ENCODE measurements around the gene TLK2.
"Not testable (repeated sequence)": the region's sequence is repeated elsewhere in the genome, so short reads cannot be mapped to it uniquely, and the experiment has no call there.

Gene TLK2

DNA sequence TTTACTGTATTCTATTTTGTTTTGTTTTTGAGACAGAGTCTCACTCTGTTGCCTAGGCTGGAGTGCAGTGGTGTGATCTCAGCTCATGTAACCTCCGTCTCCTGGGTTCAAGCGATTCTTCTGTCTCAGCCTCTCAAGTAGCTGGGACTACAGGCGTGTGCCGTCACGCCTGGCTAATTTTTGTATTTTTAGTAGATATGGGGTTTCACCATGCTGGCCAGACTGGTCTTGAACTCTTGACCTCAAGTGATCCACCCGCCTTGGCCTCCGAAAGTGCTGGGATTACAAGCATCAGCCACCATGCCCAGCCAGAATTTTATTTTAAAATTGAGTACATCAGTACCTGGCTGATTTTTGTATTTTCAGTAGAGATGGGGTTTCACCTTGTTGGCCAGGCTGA, 15.4 kb downstream of the TLK2 start:
- not testable (repeated sequence) for H3K4me2 ChIP-seq

DNA sequence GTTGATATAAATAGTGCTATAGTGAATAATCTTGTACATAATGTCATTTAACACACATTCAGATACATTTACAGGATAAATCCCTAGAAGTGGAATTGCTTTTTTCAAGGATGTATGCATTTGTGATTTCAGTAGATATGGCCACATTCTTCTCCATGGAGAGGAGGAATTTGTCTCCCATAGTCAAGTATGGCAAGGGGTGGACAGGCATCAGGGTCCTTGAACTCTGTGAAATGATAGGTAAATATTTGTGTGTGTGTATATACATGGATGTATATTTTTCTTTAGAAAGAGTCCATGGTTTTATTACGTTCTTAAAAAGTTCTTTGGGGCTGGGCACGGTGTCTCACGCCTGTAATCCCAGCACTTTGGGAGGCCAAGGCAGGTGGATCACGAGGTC, 17.7 kb downstream of the TLK2 start:
- H3K4me3 ChIP-seq; H3K27me3 ChIP-seq; H3K9ac ChIP-seq; H3K9me3 ChIP-seq (replicated peaks in 1 of 11); H3K27ac ChIP-seq; H3K4me1 ChIP-seq; H3K4me2 ChIP-seq: not testable (repeated sequence)
- H4K20me1 ChIP-seq = peaks cover 53 to 97% (median 90%) of the 10 kb centered on the region in 11 experiments; a peak in 20 of 22 replicates
- H3K36me3 ChIP-seq = peaks cover 8 to 48% (median 32%) of the 10 kb centered on the region in 11 experiments; a peak in 20 of 22 replicates

More for the DNA sequence above, 15.4 kb downstream of the TLK2 start:
- H3K4me1 ChIP-seq = peaks cover 0 to 12% (median 3%) of the 10 kb centered on the region in 10 experiments; a peak in 4 of 20 replicates
- not testable (repeated sequence) for H3K27me3 ChIP-seq; H3K27ac ChIP-seq; H3K4me3 ChIP-seq; H3K9me3 ChIP-seq (replicated peaks in 1 of 11); H3K9ac ChIP-seq
- H3K36me3 ChIP-seq = peaks cover 15 to 64% (median 43%) of the 10 kb centered on the region in 11 experiments; a peak in 21 of 22 replicates
- H4K20me1 ChIP-seq = peaks cover 64 to 100% (median 95%) of the 10 kb centered on the region in 11 experiments; a peak in 21 of 22 replicates

DNA sequence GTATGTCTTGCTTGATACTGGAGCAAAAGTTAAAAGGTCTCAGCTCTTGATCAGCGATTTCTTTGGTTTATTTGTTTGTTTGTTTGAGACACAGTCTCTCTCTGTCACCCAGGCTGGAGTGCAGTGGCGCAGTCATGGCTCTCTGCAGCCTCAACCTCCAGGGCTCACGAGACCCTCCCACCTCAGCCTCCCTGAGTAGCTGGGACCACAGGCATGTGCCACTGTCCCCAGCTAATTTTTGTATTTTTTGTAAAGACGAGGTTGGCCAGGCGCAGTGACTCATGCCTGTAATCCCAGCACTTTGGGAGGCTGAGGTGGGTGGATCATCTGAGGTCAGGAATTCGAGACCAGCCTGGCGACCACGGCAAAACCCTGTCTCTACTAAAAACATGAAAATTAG, 20.2 kb downstream of the TLK2 start:
- H3K4me2 ChIP-seq; H3K27ac ChIP-seq; H3K9ac ChIP-seq; H3K4me3 ChIP-seq; H3K27me3 ChIP-seq; H3K9me3 ChIP-seq (replicated peaks in 1 of 11); H3K4me1 ChIP-seq: not testable (repeated sequence)
- peaks cover 43 to 96% (median 78%) of the 10 kb centered on the region in 11 experiments; a peak in 20 of 22 replicates for H4K20me1 ChIP-seq
- peaks cover 0 to 26% (median 15%) of the 10 kb centered on the region in 11 experiments; a peak in 12 of 22 replicates for H3K36me3 ChIP-seq

DNA sequence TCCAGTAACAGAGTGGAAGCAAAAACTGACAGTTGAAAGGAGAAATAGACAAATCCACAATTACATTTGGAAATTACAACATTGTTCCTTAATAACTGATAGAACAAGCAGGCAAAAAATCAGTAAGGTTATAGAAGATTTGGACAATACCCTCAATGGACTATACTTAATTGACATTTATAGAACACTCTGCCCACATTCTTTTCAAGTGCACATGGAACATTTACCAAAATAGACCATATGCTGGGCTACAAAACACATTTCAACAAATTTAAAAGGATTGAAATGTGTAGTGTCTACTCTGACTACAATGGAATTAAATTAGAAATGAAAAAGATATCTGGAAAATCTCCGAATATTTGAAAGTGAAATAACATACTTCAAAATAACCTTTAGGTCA, 21.8 kb downstream of the TLK2 start:
- not testable (repeated sequence) for H3K27me3 ChIP-seq; H3K4me3 ChIP-seq; H3K9ac ChIP-seq; H3K4me2 ChIP-seq; H3K9me3 ChIP-seq (replicated peaks in 1 of 11); H3K27ac ChIP-seq; H3K4me1 ChIP-seq
- Histone ChIP-seq H4K20me1 (peaks cover 39 to 96% (median 79%) of the 10 kb centered on the region in 11 experiments; a peak in 20 of 22 replicates), H3K36me3 (peaks cover 0 to 26% (median 10%) of the 10 kb centered on the region in 11 experiments; a peak in 16 of 22 replicates)

DNA sequence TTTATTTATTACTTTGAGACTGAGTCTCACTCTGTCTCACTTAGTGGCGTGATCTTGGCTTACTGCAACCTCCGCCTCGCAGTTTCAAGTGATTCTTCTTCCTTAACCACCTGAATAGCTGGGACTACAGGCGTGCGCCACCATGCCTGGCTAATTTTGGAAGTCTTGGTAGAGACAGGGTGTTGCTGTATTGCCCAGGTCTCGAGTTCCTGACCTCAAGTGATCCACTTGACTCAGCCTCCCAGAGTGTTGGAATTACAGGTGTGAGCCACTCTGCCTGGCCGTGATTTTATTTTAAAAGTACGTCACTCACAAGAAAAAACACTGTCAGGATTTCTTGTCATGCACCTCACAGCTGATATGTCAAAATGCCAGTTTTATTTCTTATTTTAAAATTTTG, 26.2 kb downstream of the TLK2 start:
- not testable (repeated sequence) for H3K9ac ChIP-seq; H3K4me1 ChIP-seq; H3K27ac ChIP-seq; H3K27me3 ChIP-seq; H3K4me2 ChIP-seq; H3K9me3 ChIP-seq (replicated peaks in 1 of 11); H3K4me3 ChIP-seq
- Histone ChIP-seq H3K36me3 (peaks cover 0 to 19% (median 8%) of the 10 kb centered on the region in 11 experiments; a peak in 12 of 22 replicates), H4K20me1 (peaks cover 38 to 95% (median 75%) of the 10 kb centered on the region in 11 experiments; a peak in 21 of 22 replicates)

DNA sequence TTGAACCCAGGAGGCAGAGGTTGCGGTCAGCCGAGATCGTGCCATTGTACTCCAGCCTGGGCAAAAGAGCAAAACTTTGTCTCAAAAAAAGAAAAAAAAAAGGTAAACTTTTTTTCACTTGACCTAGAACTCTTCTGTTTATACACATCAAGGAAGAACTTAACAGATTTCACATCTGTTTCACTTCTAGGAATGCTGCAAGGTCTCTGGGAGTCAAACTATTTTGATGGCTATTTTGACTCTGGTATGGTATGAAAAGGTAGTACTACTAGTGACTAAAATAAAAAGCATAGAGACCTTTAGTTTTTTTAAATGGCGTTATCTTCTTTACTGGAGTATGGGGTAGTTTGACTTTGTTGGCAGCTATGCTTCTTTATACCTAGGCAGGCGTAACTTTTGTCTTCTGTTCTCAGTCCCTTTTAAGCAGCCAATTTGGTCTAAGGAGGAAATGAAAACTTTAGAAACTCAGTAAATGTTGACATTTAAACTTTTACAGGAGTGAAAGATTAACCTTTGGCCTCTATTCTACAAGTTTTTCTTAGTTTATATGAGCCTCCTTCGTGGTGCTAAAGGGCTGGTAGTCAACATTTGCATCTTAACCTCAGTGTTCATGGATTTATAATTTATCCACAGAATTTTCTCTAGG, 28.7 kb downstream of the TLK2 start:
- not testable (repeated sequence) for H3K27ac ChIP-seq; H3K9ac ChIP-seq; H3K27me3 ChIP-seq; H3K4me1 ChIP-seq; H3K9me3 ChIP-seq (replicated peaks in 1 of 11); H3K4me3 ChIP-seq; H3K4me2 ChIP-seq
- peaks cover 0 to 20% (median 9%) of the 10 kb centered on the region in 11 experiments; a peak in 11 of 22 replicates for H3K36me3 ChIP-seq
- H4K20me1 ChIP-seq = peaks cover 61 to 98% (median 84%) of the 10 kb centered on the region in 11 experiments; a peak in 21 of 22 replicates

DNA sequence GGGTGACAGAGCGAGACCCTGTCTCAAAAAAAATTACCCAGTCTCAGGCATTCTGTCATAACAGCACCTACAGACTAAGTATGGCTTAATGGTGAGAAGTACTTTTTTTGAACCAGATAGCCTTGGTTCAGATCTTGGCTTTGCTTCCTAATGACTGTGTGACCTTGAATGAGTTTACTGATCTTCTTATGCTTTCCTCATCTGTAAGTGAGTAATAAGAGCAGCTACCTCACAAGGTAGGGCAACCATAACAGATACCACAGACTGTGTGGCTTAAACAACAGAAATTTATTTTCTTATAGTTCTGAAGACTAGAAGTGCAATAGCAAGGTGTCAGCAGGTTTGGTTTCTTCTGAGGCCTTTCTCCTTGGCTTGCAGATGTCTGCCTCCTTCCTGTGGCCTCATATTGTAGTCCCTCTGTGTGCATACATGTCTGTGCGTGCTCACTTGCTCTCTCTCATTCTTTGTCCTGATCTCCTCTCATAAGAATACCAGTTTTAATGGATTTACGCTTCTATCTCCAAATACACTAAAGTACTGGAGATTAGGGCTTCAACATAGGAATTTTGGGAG, 31.7 kb downstream of the TLK2 start:
- H3K9ac ChIP-seq; H3K9me3 ChIP-seq (replicated peaks in 1 of 11): not testable (repeated sequence)
- peaks cover 64 to 98% (median 92%) of the 10 kb centered on the region in 11 experiments; a peak in 21 of 22 replicates for H4K20me1 ChIP-seq

DNA sequence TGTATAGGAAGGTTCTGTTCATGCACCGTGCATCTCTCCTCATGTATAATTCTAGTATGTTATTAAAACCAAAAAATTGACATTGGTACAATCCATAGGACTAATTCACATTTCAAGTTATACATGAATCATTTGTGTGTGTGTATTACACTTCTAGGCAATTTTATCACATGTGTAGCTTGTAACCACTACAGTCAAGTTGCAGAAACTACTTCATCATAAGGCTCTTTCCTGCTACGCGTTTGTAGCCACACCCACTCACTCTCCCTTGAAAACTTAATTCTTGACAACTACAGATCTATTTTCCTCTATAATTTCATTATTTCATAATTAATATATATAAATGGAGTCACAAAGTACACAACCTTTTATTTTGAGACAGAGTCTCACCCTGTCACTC, 32.4 kb downstream of the TLK2 start:
- H3K9me3 ChIP-seq (replicated peaks in 1 of 11) = peaks cover 0 to 14% (median 4%) of the 10 kb centered on the region in 11 experiments; a peak in 6 of 22 replicates
- not testable (repeated sequence) for H3K27ac ChIP-seq, H3K4me2 ChIP-seq, H3K4me3 ChIP-seq, H3K27me3 ChIP-seq, H3K9ac ChIP-seq, H3K4me1 ChIP-seq
- H3K36me3 ChIP-seq = peaks cover 0 to 28% (median 18%) of the 10 kb centered on the region in 11 experiments; a peak in 17 of 22 replicates
- peaks cover 59 to 98% (median 91%) of the 10 kb centered on the region in 11 experiments; a peak in 21 of 22 replicates for H4K20me1 ChIP-seq

More for the DNA sequence above, 31.7 kb downstream of the TLK2 start:
- not testable (repeated sequence) for H3K4me1 ChIP-seq, H3K27ac ChIP-seq, H3K27me3 ChIP-seq, H3K4me3 ChIP-seq
- peaks cover 0 to 23% (median 14%) of the 10 kb centered on the region in 11 experiments; a peak in 16 of 22 replicates for H3K36me3 ChIP-seq
- H3K4me2 ChIP-seq = 0 out of 22 replicates have a peak overlapping the region, but pooled peaks of 1 of the 11 experiments have one; percentile 16

DNA sequence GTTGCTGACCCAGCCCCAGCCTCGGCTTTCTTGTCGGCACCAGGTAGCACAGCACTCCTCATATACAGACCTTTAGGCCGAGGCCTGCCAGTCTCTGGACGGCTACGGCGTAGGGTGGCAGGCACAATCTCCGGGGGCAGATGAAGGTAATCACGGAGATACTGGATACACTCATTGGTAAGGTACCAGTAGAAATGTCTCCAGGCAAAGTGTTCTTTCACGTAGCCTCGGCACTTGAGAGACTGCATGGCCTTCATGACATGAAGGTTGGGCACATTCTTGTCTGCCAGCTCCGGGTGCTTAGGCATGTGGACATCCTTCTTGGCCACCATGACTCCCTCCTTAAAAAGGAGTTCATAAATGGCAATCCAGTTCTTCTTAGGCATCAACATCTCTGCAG, 37.8 kb downstream of the TLK2 start:
- H3K4me1 ChIP-seq, H3K4me2 ChIP-seq, H3K27me3 ChIP-seq, H3K27ac ChIP-seq, H3K4me3 ChIP-seq, H3K9ac ChIP-seq: not testable (repeated sequence)
- Histone ChIP-seq H3K9me3 (replicated peaks in 1 of 11) (peaks cover 0 to 15% (median 9%) of the 10 kb centered on the region in 11 experiments; a peak in 9 of 22 replicates), H4K20me1 (peaks cover 41 to 99% (median 92%) of the 10 kb centered on the region in 11 experiments; a peak in 20 of 22 replicates), H3K36me3 (peaks cover 24 to 49% (median 36%) of the 10 kb centered on the region in 11 experiments; a peak in 21 of 22 replicates)

DNA sequence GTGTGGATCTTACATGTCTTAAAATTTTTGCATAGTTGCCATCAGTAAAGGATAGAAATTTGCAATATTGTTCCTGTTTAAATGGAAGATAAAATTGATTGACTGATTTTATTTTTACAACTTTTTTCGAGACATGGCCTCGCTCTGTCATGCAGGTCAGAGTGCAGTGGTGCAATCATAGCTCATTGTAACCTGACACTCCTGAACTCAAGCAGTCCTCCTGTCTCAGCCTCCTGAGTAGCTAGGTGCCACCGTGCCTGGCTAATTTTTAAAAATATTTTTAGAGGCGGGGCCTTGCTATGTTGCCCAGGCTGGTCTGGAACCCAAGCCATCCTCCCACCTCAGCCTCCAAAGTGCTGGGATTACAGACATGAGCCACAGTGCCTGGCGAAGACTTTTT, 42.7 kb downstream of the TLK2 start:
- H3K4me1 ChIP-seq = peaks cover 0 to 17% (median 0%) of the 10 kb centered on the region in 10 experiments; a peak in 2 of 20 replicates
- H4K20me1 ChIP-seq = peaks cover 18 to 82% (median 52%) of the 10 kb centered on the region in 11 experiments; a peak in 19 of 22 replicates
- not testable (repeated sequence) for H3K27me3 ChIP-seq; H3K4me3 ChIP-seq; H3K27ac ChIP-seq; H3K9ac ChIP-seq; H3K4me2 ChIP-seq; H3K9me3 ChIP-seq (replicated peaks in 1 of 11)
- H3K36me3 ChIP-seq = peaks cover 29 to 72% (median 53%) of the 10 kb centered on the region in 11 experiments

DNA sequence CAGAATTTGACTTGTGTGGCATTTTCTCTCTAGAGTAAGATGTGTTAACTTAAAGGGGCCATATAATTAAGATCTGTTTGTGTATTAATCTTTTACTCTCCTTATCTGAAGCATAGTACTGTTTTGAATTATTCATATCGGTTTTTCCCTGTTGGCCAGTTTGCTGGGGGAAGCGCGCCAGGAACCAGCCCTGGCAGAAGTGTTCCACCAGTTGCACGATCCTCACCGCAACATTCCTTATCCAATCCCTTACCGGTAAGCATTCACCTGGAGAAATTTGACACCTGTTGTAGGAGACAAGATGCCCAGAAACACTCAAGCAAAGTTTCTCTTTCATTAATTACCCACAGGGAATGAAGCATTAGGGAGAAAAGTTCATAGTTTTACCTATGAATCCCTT, 45.5 kb downstream of the TLK2 start:
- H3K9me3 ChIP-seq (replicated peaks in 1 of 11); H3K27me3 ChIP-seq; H3K27ac ChIP-seq; H3K4me3 ChIP-seq; H3K9ac ChIP-seq; H3K4me2 ChIP-seq: not testable (repeated sequence)
- Histone ChIP-seq H4K20me1 (peaks cover 8 to 64% (median 28%) of the 10 kb centered on the region in 11 experiments; a peak in 18 of 22 replicates), H3K4me1 (peaks cover 0 to 23% (median 0%) of the 10 kb centered on the region in 10 experiments; a peak in 2 of 20 replicates), H3K36me3 (peaks cover 40 to 90% (median 58%) of the 10 kb centered on the region in 11 experiments)

DNA sequence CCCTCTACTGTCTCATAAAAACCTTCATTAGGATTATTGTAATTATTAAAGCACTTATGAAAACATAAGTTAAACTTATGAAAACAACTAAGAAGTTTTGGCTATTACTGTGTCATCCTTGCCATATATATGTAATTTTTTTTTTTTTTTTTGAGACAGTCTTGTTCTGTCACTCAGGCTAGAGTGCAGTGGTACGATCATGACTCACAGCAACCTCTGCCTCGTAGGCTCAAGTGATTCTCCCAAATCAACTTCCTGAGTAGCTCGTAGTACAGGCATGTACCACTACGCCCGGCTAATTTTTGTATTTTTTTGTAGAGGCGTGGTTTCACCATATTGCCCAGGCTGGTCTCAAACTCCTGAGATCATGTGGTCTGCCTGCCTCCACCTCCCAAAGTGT, 46.7 kb downstream of the TLK2 start:
- not testable (repeated sequence) for H3K4me3 ChIP-seq; H3K4me2 ChIP-seq; H3K27me3 ChIP-seq; H3K9me3 ChIP-seq (replicated peaks in 1 of 11); H3K9ac ChIP-seq; H3K27ac ChIP-seq
- peaks cover 4 to 59% (median 16%) of the 10 kb centered on the region in 11 experiments; a peak in 18 of 22 replicates for H4K20me1 ChIP-seq
- peaks cover 48 to 94% (median 67%) of the 10 kb centered on the region in 11 experiments for H3K36me3 ChIP-seq
- H3K4me1 ChIP-seq = peaks cover 0 to 23% (median 0%) of the 10 kb centered on the region in 10 experiments; a peak in 2 of 20 replicates

DNA sequence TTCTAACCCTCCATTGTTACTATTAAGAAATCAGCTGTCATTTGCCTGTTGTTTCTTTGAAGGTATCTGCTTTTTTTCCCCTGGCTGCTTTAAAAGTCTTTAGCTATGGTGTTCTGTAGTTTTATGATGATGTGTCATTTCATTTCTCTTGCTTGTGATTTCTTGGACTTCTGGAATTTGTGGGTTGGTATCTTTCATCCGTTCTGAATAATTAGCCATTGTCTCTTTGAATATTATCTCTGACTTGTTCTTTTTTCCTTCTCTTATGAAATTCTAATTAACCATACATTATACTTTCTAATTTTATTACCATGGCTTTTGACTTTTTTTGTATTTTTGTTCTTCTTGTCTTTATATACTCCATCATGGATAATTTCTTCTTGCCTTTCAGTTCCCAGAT, 52.3 kb downstream of the TLK2 start:
- H4K20me1 ChIP-seq = peaks cover 0 to 33% (median 4%) of the 10 kb centered on the region in 11 experiments; a peak in 7 of 22 replicates
- not testable (repeated sequence) for H3K9ac ChIP-seq; H3K4me2 ChIP-seq; H3K4me3 ChIP-seq; H3K27ac ChIP-seq; H3K27me3 ChIP-seq; H3K4me1 ChIP-seq; H3K9me3 ChIP-seq (replicated peaks in 1 of 11)
- peaks cover 32 to 71% (median 45%) of the 10 kb centered on the region in 11 experiments for H3K36me3 ChIP-seq

Measured in BLaER1 treated with 17β-estradiol and CSF1 and Interleukin-3, amounts not matched to agents 10 nM and 100 nM (cell line).